HepG2 (cell line): ENCODE measurements around the gene OXSM. TPM values are rescaled to one million over a fixed set of nuclear protein-coding genes. Genes with fewer than 3 reads are reported as not detected.

Experiments used
- AKNA ChIP-seq: sonication (generic); formaldehyde crosslinking; IDR thresholded peaks from 2 replicates; pipeline ENCODE4 v1.4.0; 2020; ENCODE audit warnings: missing genetic modification reagents, borderline replicate concordance
- ARNT ChIP-seq: fragments of 450-650 bp; IDR thresholded peaks from 2 replicates; pipeline ENCODE4 v1.6.1; 2017
- CBX5 ChIP-seq: sonication (generic); formaldehyde crosslinking; IDR thresholded peaks from 2 replicates; pipeline ENCODE4 v1.4.0; 2020; ENCODE audit warnings: missing genetic modification reagents, borderline replicate concordance
- ETV5 ChIP-seq: IDR thresholded peaks from 2 replicates; pipeline ENCODE4 v1.6.1; 2018; ENCODE audit warnings: missing biosample characterization, missing genetic modification reagents, inconsistent platforms, borderline replicate concordance
- GPBP1L1 ChIP-seq: sonication (generic); formaldehyde crosslinking; IDR thresholded peaks from 2 replicates; pipeline ENCODE4 v1.5.0; 2020; ENCODE audit warnings: mild to moderate bottlenecking, missing genetic modification reagents
- GTF3A ChIP-seq: sonication (generic); formaldehyde crosslinking; conservative IDR thresholded peaks from 2 replicates; pipeline ENCODE4 v1.4.0; 2020; ENCODE audit warnings: mild to moderate bottlenecking, missing genetic modification reagents
- JUND ChIP-seq: sonication (generic); formaldehyde crosslinking; IDR thresholded peaks from 2 replicates; pipeline ENCODE4 v1.8.0; 2022; ENCODE audit warnings: mild to moderate bottlenecking, missing genetic modification reagents
- KLF11 ChIP-seq: IDR thresholded peaks from 2 replicates; pipeline ENCODE4 v1.6.1; 2016; ENCODE audit warnings: missing compliant biosample characterization
- MATR3 ChIP-seq: sonication (generic); formaldehyde crosslinking; IDR thresholded peaks from 2 replicates; pipeline ENCODE4 v1.4.0; 2020; ENCODE audit warnings: missing genetic modification reagents
- MEF2D ChIP-seq: sonication (generic); formaldehyde crosslinking; IDR thresholded peaks from 2 replicates; pipeline ENCODE4 v1.5.1; 2020; ENCODE audit warnings: mild to moderate bottlenecking, missing genetic modification reagents
- NONO ChIP-seq, 2 experiments: fragments of 450-650 bp in 1 of 2; sonication (generic) in 1 of 2; formaldehyde crosslinking in 1 of 2; IDR thresholded peaks in 1 of 2; conservative IDR thresholded peaks in 1 of 2; 2 replicates each; pipeline versions ENCODE4 v1.6.1 to v1.8.0; 2017 to 2022; ENCODE audit warnings: mild to moderate bottlenecking in 1 of 2, missing genetic modification reagents in 1 of 2, moderate library complexity in 1 of 2
- NR2F6 ChIP-seq, 2 experiments: IDR thresholded peaks; 2 replicates each; pipeline ENCODE4 v1.6.1; 2016; ENCODE audit warnings: antibody characterized with exemption in 1 of 2, mild to moderate bottlenecking in 1 of 2
- PHF8 ChIP-seq: sonication (generic); formaldehyde crosslinking; IDR thresholded peaks from 2 replicates; pipeline ENCODE4 v1.5.0; 2020; ENCODE audit warnings: missing genetic modification reagents
- REPIN1 ChIP-seq: sonication (generic); formaldehyde crosslinking; IDR thresholded peaks from 2 replicates; pipeline ENCODE4 v1.8.0; 2022; ENCODE audit warnings: missing genetic modification reagents, low read depth, mild to moderate bottlenecking, borderline replicate concordance
- RFX1 ChIP-seq: fragments of 450-650 bp; IDR thresholded peaks from 2 replicates; pipeline ENCODE4 v1.6.1; 2017
- SMARCE1 ChIP-seq: fragments of 450-650 bp; IDR thresholded peaks from 2 replicates; pipeline ENCODE4 v1.6.1; 2017; ENCODE audit warnings: borderline replicate concordance
- TCF7 ChIP-seq: sonication (generic); IDR thresholded peaks from 2 replicates; pipeline ENCODE4 v1.6.1; 2016; ENCODE audit warnings: antibody characterized with exemption, low read depth
- THRA ChIP-seq: sonication (generic); formaldehyde crosslinking; IDR thresholded peaks from 2 replicates; pipeline ENCODE4 v1.4.0; 2020; ENCODE audit warnings: missing genetic modification reagents, borderline replicate concordance
- THYN1 ChIP-seq: sonication (generic); formaldehyde crosslinking; IDR thresholded peaks from 2 replicates; pipeline ENCODE4 v1.8.1; 2023; ENCODE audit warnings: low read depth, mild to moderate bottlenecking, moderate library complexity, missing genetic modification reagents, borderline replicate concordance
- ZFP36 ChIP-seq: fragments of 150-350 bp; IDR thresholded peaks from 2 replicates; pipeline ENCODE4 v1.6.1; 2018; ENCODE audit warnings: borderline replicate concordance, low read length, low read depth; ENCODE audit not compliant: partially characterized antibody
- ZNF234 ChIP-seq: sonication (generic); formaldehyde crosslinking; conservative IDR thresholded peaks from 2 replicates; pipeline ENCODE4 v1.5.1; 2020; ENCODE audit warnings: mild to moderate bottlenecking, missing genetic modification reagents
- ZNF546 ChIP-seq: sonication (generic); formaldehyde crosslinking; conservative IDR thresholded peaks from 2 replicates; pipeline ENCODE4 v1.8.1; 2023; ENCODE audit warnings: mild to moderate bottlenecking, missing genetic modification reagents
- ZNF577 ChIP-seq: sonication (generic); formaldehyde crosslinking; IDR thresholded peaks from 2 replicates; pipeline ENCODE4 v1.4.0; 2020; ENCODE audit warnings: mild to moderate bottlenecking, low read depth, missing genetic modification reagents, borderline replicate concordance
- ZNF749 ChIP-seq: sonication (generic); formaldehyde crosslinking; IDR thresholded peaks from 2 replicates; pipeline ENCODE4 v1.8.0; 2022; ENCODE audit warnings: mild to moderate bottlenecking, missing genetic modification reagents, moderate library complexity, borderline replicate concordance
- polyA plus RNA-seq, 8 experiments: library from polyadenylated mRNA; depleted of rRNA in 3 of 8; stranded (reverse) in 7 of 8; unstranded in 1 of 8; fragments of >200 nt; fragmentation: Illumina TruSeq in 4 of 8; extraction: Trizol in 4 of 8; gene quantifications; 2 replicates each; pipeline versions ENCODE4 v1.2.1 to v1.2.3, GENCODE V29; 2011 to 2016; ENCODE audit warnings: low read depth in 4 of 8, missing spikeins in 1 of 8, mixed read lengths in 1 of 8; ENCODE audit not compliant: insufficient read depth in 1 of 8
- total RNA-seq, 5 experiments: library from RNA; depleted of rRNA; stranded (reverse); fragments of >200 nt; fragmentation: Illumina TruSeq; extraction: Trizol; gene quantifications; 2 replicates each; pipeline ENCODE4 v1.2.3, GENCODE V29; 2016; ENCODE audit warnings: low read depth in 1 of 5

The OXSM gene
- total and polyA plus RNA-seq, 2 of the 13 experiments (the other 11 are each of a cell fraction or from before 2014, with no cell fraction given): 18.2 to 34.4 TPM

- TF ChIP-seq ZNF546 (CRISPR knock-in tag): no peak
- no peak for TF ChIP-seq NR2F6 (IDR thresholded peaks at IDR 0.05)
- TF ChIP-seq NR2F6 (CRISPR knock-in tag; IDR thresholded peaks at IDR 0.05): no peak
- TF ChIP-seq TCF7: no peak
- TF ChIP-seq MATR3: no peak
- TF ChIP-seq ARNT: no peak
- no peak for TF ChIP-seq THYN1
- no peak for TF ChIP-seq ZNF577 (CRISPR knock-in tag)
- peak; percentile 97 for TF ChIP-seq PHF8 (CRISPR knock-in tag)
- TF ChIP-seq CBX5 (CRISPR knock-in tag): no peak
- no peak for TF ChIP-seq GPBP1L1
- TF ChIP-seq REPIN1 (CRISPR knock-in tag): no peak
- TF ChIP-seq JUND (CRISPR knock-in tag): no peak
- no peak for TF ChIP-seq KLF11
- peak; percentile 51; the same call in 1 of the 2 replicates for TF ChIP-seq ETV5 (CRISPR knock-in tag)
- 0 out of 2 replicates have a peak, but pooled peaks have one; percentile 20 for TF ChIP-seq MEF2D
- TF ChIP-seq ZFP36: no peak
- no peak for TF ChIP-seq RFX1
- TF ChIP-seq NONO (IDR thresholded peaks at IDR 0.05): no peak
- TF ChIP-seq NONO (CRISPR knock-in tag; conservative IDR thresholded peaks at IDR 0.05): peak; percentile 53
- TF ChIP-seq SMARCE1: no peak
- no peak for TF ChIP-seq ZNF749 (CRISPR knock-in tag)
- TF ChIP-seq ZNF234 (CRISPR knock-in tag): no peak
- no peak for TF ChIP-seq THRA (CRISPR knock-in tag)
- TF ChIP-seq GTF3A (CRISPR knock-in tag): no peak
- no peak for TF ChIP-seq AKNA
These were observed 6.8 kb upstream of the OXSM start, which contains the start of gene NGLY1 (continued) for GRCh38 chr3:25782938-25783660.
